T follicular helper cell (primary cell): ENCODE results near the gene OBSCN.

ENCODE experiments used
- DNase-seq: peaks from one replicate; pipeline ENCODE4 v3.0.0-alpha.2; 2020; ENCODE audit warnings: low read depth

Gene OBSCN

GRCh38 chr1:228358039-228358763 is 150.4 kb downstream of the OBSCN start:
- DNase-seq: no peak

GRCh38 chr1:228358764-228359612 is 151.1 kb downstream of the OBSCN start:
- no peak for DNase-seq

- DNase-seq: no peak
Observed at GRCh38 chr1:228359613-228360532, 152.0 kb downstream of the OBSCN start.

- DNase-seq: no peak
Observed at GRCh38 chr1:228360533-228361313, 152.9 kb downstream of the OBSCN start.

GRCh38 chr1:228361314-228362140 is 153.7 kb downstream of the OBSCN start:
- DNase-seq: no peak

- no peak for DNase-seq
Observed at GRCh38 chr1:228362141-228362883, 154.5 kb downstream of the OBSCN start.

GRCh38 chr1:228362884-228363450 is 155.1 kb downstream of the OBSCN start:
- DNase-seq: no peak

- no peak for DNase-seq
Observed at GRCh38 chr1:228363686-228364067, 155.8 kb downstream of the OBSCN start.

GRCh38 chr1:228364068-228364705 is 156.3 kb downstream of the OBSCN start:
- DNase-seq: no peak

- DNase-seq: no peak
Observed at GRCh38 chr1:228364706-228365213, 156.9 kb downstream of the OBSCN start.

- DNase-seq: no peak
Observed at GRCh38 chr1:228365271-228366061, 157.6 kb downstream of the OBSCN start.

GRCh38 chr1:228366062-228366865 is 158.4 kb downstream of the OBSCN start:
- DNase-seq: no peak

GRCh38 chr1:228366866-228367741 is 159.3 kb downstream of the OBSCN start:
- DNase-seq: no peak

GRCh38 chr1:228367798-228368791 is 160.3 kb downstream of the OBSCN start:
- no peak for DNase-seq
